ENCODE measurements around the gene PRDX6.

GRCh38 chr1:173479649-173480048 is 2.5 kb downstream of the PRDX6 start:
- TF ChIP-seq CTCF (conservative IDR thresholded peaks at IDR 0.05; ENCODE audit: low read length): no peak
- TF ChIP-seq EZH2phosphoT487 (IDR thresholded peaks at IDR 0.05; ENCODE audit: borderline replicate concordance, low read depth, low read length): no peak

All from OCI-LY7 (cell line).